NCI-H69 (cell line): ENCODE measurements around the gene PELO.

Source experiments
- DNase-seq: peaks from one replicate; lab custom pipeline; 2025; lab: John Stamatoyannopoulos, UW

Gene PELO

DNA sequence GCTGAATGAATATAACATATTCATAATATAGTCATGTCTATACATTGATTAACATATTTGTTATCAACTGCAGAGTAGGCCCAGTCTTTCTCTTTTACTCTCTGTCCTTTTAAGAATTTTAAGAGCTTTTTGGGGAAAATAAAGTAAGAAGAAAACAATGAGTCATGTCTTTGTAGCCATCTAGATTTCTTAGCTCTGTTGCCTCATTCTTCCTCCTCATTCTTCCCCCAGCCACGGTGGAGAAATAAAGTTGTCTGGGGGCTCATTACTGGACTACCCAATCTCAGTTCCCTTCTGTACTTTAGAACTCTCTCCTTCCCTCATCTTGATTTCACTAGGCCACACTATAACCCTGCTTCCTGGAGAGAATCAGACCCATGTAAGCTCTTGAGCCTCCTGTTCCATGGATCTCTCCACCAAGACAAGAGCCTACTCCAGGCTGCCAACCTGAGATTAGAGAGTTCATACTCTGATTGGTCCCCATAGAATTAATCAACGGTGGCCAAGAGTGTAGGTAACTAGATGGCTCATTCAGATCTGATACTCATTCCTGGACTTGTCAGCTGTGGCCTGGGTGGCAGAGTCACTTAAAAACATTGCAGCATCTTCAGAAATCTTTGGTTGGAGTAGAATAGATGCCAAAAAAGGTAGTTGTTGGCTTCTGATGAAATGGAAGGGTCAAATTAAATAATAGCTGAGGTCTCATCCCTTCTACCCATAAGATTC is 44.2 kb downstream of the PELO start:
- no peak for DNase-seq

- DNase-seq, result no peak
These were observed 46.6 kb downstream of the PELO start for GRCh38 chr5:52834320-52834719.

GRCh38 chr5:52837068-52837467 is 49.4 kb downstream of the PELO start:
- DNase-seq, result no peak
